GM18861 (cell line): ENCODE results near the gene METTL9.
A peak's percentile ranks its signal among the peaks of the same experiment; 100 is the strongest.
"Not testable (repeated sequence)": the region's sequence is repeated elsewhere in the genome, so short reads cannot be mapped to it uniquely, and the experiment has no call there.

Source experiments
- ATAC-seq: cut with Tn5 transposase; IDR thresholded peaks from one replicate; pipeline ENCODE4 v1.9.1; 2021; ENCODE audit not compliant: unreplicated experiment

The METTL9 gene

GRCh38 chr16:21634216-21634615 lies 34.8 kb downstream of the METTL9 start:
- no peak for ATAC-seq

- not testable (repeated sequence) for ATAC-seq
These were observed 36.3 kb downstream of the METTL9 start for GRCh38 chr16:21635694-21636093.

- no peak for ATAC-seq
These were observed 37.9 kb downstream of the METTL9 start for GRCh38 chr16:21637032-21637968.

- ATAC-seq = no peak
These were observed 39.2 kb downstream of the METTL9 start for GRCh38 chr16:21638573-21638975.

GRCh38 chr16:21639493-21639892 lies 40.1 kb downstream of the METTL9 start:
- no peak for ATAC-seq

GRCh38 chr16:21641916-21642315 lies 42.5 kb downstream of the METTL9 start:
- ATAC-seq = no peak

GRCh38 chr16:21642861-21643260 lies 43.5 kb downstream of the METTL9 start:
- ATAC-seq = no peak

GRCh38 chr16:21643785-21644184 lies 44.4 kb downstream of the METTL9 start:
- no peak for ATAC-seq

GRCh38 chr16:21644674-21645073 lies 45.3 kb downstream of the METTL9 start:
- no peak for ATAC-seq

GRCh38 chr16:21645261-21645721 lies 45.9 kb downstream of the METTL9 start:
- ATAC-seq = no peak

GRCh38 chr16:21646091-21646490 lies 46.7 kb downstream of the METTL9 start:
- ATAC-seq = no peak

GRCh38 chr16:21646721-21647561 lies 47.6 kb downstream of the METTL9 start:
- ATAC-seq = peak; percentile 73

GRCh38 chr16:21647562-21648164 lies 48.3 kb downstream of the METTL9 start:
- ATAC-seq = no peak

- not testable (repeated sequence) for ATAC-seq
These were observed 50.5 kb downstream of the METTL9 start for GRCh38 chr16:21649826-21650406.

- no peak for ATAC-seq
These were observed 51.1 kb downstream of the METTL9 start for GRCh38 chr16:21650521-21650920.

GRCh38 chr16:21651515-21651914 lies 52.1 kb downstream of the METTL9 start:
- no peak for ATAC-seq

GRCh38 chr16:21652453-21652852 lies 53.1 kb downstream of the METTL9 start, which contains the start of gene IGSF6:
Gene IGSF6, minus strand, starts transcription at chr16:21652608. Its CDS starts 10 bp downstream, at chr16:21652598.
- no peak for ATAC-seq

- no peak for ATAC-seq
These were observed 54.2 kb downstream of the METTL9 start for GRCh38 chr16:21653571-21653970.

GRCh38 chr16:21654466-21654865 lies 55.1 kb downstream of the METTL9 start:
- no peak for ATAC-seq

- ATAC-seq = no peak
These were observed 55.5 kb downstream of the METTL9 start for GRCh38 chr16:21654881-21655280.
